GM23338 (cell line): ENCODE data around the gene MFF.

ENCODE experiments used
- CREB1 ChIP-seq: fragments of 250-450 bp; sonication (Bioruptor Pico); IDR thresholded peaks from 2 replicates; pipeline ENCODE4 v1.5.0; 2020; ENCODE audit warnings: low read depth, mild to moderate bottlenecking, moderate library complexity
- EZH2 ChIP-seq: fragments of 200-600 bp; sonication (generic); IDR thresholded peaks from one replicate; pipeline ENCODE4 v1.8.0; 2017; ENCODE audit warnings: antibody characterized with exemption, mild to moderate bottlenecking, low read depth; ENCODE audit not compliant: unreplicated experiment
- EZH2phosphoT487 ChIP-seq: fragments of 200-600 bp; sonication (generic); IDR thresholded peaks from one replicate; pipeline ENCODE4 v1.8.1; 2018; ENCODE audit warnings: antibody characterized with exemption; ENCODE audit not compliant: unreplicated experiment
- JUNB ChIP-seq: IDR thresholded peaks from one replicate; pipeline ENCODE4 v1.6.1; 2016; ENCODE audit warnings: antibody characterized with exemption; ENCODE audit not compliant: unreplicated experiment
- POLR2AphosphoS5 ChIP-seq: IDR thresholded peaks from 2 replicates; pipeline ENCODE4 v1.6.1; 2016; ENCODE audit warnings: antibody characterized with exemption, low read depth
- STAT1 ChIP-seq: IDR thresholded peaks from one replicate; pipeline ENCODE4 v1.6.1; 2016; ENCODE audit warnings: antibody characterized with exemption; ENCODE audit not compliant: unreplicated experiment
- ZNF114 ChIP-seq: fragments of 250-450 bp; sonication (Bioruptor Pico); IDR thresholded peaks from 2 replicates; pipeline ENCODE4 v1.5.0; 2020; ENCODE audit warnings: mild to moderate bottlenecking, moderate library complexity
- ZNF331 ChIP-seq: fragments of 250-450 bp; sonication (Bioruptor Pico); IDR thresholded peaks from 2 replicates; pipeline ENCODE4 v1.5.0; 2020; ENCODE audit warnings: low read depth, mild to moderate bottlenecking, moderate library complexity
- TF ChIP-seq, protein P1 (sequence below), 2 experiments: fragments of 200-600 bp in 1 of 2; sonication (generic) in 1 of 2; conservative IDR thresholded peaks; 2 replicates each; pipeline versions ENCODE4 v1.5.1 to v1.6.1; 2016 to 2017; ENCODE audit warnings: antibody characterized with exemption in 2 of 2, low read depth in 2 of 2, mild to moderate bottlenecking in 2 of 2, moderate library complexity in 1 of 2
- TF ChIP-seq, protein P2 (sequence below): IDR thresholded peaks from one replicate; pipeline ENCODE4 v1.6.1; 2018; ENCODE audit warnings: antibody characterized with exemption; ENCODE audit not compliant: unreplicated experiment
- TF ChIP-seq, protein P3 (sequence below): fragments of 250-450 bp; sonication (Bioruptor Pico); IDR thresholded peaks from 2 replicates; pipeline ENCODE4 v1.5.0; 2020; ENCODE audit warnings: mild to moderate bottlenecking, moderate library complexity
- TF ChIP-seq, protein P4 (sequence below): IDR thresholded peaks from 2 replicates; pipeline ENCODE4 v1.6.1; 2016; ENCODE audit warnings: antibody characterized with exemption

DNA sequence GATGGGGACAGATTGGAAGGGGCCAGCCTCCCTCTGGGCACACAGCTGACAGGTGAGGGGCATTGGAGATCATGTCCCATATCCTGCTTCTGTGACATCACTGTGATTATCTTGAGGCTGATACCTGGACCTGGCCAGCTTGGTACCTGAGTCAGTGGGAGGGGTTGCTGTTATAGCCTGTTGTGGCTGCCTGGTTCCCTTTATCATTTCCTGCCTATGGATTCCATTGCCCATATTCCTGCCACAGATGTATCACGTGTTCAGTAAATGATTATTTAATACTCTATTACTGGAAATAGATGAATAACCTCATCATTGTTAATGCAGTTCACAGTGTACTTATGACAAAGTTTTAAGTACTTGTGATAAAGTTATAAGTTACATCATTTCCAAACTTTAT, 70.5 kb downstream of the MFF start:
- TF ChIP-seq, protein P1, sequence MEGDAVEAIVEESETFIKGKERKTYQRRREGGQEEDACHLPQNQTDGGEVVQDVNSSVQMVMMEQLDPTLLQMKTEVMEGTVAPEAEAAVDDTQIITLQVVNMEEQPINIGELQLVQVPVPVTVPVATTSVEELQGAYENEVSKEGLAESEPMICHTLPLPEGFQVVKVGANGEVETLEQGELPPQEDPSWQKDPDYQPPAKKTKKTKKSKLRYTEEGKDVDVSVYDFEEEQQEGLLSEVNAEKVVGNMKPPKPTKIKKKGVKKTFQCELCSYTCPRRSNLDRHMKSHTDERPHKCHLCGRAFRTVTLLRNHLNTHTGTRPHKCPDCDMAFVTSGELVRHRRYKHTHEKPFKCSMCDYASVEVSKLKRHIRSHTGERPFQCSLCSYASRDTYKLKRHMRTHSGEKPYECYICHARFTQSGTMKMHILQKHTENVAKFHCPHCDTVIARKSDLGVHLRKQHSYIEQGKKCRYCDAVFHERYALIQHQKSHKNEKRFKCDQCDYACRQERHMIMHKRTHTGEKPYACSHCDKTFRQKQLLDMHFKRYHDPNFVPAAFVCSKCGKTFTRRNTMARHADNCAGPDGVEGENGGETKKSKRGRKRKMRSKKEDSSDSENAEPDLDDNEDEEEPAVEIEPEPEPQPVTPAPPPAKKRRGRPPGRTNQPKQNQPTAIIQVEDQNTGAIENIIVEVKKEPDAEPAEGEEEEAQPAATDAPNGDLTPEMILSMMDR (conservative IDR thresholded peaks at IDR 0.05; ENCODE audit: low read depth in 2 of 2) = no peak
- TF ChIP-seq EZH2phosphoT487 (no peak), EZH2 (no peak), POLR2AphosphoS5 (no peak), JUNB (no peak), CREB1 (CRISPR knock-in tag) (no peak), STAT1 (no peak), ZNF331 (no peak), ZNF114 (CRISPR knock-in tag) (no peak)
- TF ChIP-seq, protein P2, sequence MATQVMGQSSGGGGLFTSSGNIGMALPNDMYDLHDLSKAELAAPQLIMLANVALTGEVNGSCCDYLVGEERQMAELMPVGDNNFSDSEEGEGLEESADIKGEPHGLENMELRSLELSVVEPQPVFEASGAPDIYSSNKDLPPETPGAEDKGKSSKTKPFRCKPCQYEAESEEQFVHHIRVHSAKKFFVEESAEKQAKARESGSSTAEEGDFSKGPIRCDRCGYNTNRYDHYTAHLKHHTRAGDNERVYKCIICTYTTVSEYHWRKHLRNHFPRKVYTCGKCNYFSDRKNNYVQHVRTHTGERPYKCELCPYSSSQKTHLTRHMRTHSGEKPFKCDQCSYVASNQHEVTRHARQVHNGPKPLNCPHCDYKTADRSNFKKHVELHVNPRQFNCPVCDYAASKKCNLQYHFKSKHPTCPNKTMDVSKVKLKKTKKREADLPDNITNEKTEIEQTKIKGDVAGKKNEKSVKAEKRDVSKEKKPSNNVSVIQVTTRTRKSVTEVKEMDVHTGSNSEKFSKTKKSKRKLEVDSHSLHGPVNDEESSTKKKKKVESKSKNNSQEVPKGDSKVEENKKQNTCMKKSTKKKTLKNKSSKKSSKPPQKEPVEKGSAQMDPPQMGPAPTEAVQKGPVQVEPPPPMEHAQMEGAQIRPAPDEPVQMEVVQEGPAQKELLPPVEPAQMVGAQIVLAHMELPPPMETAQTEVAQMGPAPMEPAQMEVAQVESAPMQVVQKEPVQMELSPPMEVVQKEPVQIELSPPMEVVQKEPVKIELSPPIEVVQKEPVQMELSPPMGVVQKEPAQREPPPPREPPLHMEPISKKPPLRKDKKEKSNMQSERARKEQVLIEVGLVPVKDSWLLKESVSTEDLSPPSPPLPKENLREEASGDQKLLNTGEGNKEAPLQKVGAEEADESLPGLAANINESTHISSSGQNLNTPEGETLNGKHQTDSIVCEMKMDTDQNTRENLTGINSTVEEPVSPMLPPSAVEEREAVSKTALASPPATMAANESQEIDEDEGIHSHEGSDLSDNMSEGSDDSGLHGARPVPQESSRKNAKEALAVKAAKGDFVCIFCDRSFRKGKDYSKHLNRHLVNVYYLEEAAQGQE = no peak
- TF ChIP-seq, protein P3, sequence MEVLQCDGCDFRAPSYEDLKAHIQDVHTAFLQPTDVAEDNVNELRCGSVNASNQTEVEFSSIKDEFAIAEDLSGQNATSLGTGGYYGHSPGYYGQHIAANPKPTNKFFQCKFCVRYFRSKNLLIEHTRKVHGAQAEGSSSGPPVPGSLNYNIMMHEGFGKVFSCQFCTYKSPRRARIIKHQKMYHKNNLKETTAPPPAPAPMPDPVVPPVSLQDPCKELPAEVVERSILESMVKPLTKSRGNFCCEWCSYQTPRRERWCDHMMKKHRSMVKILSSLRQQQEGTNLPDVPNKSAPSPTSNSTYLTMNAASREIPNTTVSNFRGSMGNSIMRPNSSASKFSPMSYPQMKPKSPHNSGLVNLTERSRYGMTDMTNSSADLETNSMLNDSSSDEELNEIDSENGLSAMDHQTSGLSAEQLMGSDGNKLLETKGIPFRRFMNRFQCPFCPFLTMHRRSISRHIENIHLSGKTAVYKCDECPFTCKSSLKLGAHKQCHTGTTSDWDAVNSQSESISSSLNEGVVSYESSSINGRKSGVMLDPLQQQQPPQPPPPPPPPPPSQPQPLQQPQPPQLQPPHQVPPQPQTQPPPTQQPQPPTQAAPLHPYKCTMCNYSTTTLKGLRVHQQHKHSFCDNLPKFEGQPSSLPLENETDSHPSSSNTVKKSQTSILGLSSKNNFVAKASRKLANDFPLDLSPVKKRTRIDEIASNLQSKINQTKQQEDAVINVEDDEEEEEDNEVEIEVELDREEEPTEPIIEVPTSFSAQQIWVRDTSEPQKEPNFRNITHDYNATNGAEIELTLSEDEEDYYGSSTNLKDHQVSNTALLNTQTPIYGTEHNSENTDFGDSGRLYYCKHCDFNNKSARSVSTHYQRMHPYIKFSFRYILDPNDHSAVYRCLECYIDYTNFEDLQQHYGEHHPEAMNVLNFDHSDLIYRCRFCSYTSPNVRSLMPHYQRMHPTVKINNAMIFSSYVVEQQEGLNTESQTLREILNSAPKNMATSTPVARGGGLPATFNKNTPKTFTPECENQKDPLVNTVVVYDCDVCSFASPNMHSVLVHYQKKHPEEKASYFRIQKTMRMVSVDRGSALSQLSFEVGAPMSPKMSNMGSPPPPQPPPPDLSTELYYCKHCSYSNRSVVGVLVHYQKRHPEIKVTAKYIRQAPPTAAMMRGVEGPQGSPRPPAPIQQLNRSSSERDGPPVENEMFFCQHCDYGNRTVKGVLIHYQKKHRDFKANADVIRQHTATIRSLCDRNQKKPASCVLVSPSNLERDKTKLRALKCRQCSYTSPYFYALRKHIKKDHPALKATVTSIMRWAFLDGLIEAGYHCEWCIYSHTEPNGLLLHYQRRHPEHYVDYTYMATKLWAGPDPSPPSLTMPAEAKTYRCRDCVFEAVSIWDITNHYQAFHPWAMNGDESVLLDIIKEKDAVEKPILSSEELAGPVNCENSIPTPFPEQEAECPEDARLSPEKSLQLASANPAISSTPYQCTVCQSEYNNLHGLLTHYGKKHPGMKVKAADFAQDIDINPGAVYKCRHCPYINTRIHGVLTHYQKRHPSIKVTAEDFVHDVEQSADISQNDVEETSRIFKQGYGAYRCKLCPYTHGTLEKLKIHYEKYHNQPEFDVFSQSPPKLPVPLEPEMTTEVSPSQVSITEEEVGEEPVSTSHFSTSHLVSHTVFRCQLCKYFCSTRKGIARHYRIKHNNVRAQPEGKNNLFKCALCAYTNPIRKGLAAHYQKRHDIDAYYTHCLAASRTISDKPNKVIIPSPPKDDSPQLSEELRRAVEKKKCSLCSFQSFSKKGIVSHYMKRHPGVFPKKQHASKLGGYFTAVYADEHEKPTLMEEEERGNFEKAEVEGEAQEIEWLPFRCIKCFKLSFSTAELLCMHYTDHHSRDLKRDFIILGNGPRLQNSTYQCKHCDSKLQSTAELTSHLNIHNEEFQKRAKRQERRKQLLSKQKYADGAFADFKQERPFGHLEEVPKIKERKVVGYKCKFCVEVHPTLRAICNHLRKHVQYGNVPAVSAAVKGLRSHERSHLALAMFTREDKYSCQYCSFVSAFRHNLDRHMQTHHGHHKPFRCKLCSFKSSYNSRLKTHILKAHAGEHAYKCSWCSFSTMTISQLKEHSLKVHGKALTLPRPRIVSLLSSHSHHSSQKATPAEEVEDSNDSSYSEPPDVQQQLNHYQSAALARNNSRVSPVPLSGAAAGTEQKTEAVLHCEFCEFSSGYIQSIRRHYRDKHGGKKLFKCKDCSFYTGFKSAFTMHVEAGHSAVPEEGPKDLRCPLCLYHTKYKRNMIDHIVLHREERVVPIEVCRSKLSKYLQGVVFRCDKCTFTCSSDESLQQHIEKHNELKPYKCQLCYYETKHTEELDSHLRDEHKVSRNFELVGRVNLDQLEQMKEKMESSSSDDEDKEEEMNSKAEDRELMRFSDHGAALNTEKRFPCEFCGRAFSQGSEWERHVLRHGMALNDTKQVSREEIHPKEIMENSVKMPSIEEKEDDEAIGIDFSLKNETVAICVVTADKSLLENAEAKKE = no peak
- TF ChIP-seq, protein P4, sequence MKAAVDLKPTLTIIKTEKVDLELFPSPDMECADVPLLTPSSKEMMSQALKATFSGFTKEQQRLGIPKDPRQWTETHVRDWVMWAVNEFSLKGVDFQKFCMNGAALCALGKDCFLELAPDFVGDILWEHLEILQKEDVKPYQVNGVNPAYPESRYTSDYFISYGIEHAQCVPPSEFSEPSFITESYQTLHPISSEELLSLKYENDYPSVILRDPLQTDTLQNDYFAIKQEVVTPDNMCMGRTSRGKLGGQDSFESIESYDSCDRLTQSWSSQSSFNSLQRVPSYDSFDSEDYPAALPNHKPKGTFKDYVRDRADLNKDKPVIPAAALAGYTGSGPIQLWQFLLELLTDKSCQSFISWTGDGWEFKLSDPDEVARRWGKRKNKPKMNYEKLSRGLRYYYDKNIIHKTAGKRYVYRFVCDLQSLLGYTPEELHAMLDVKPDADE = no peak
